HG02885 (cell line): ENCODE measurements around the gene PRR23E.

Source experiments
- ATAC-seq: cut with Tn5 transposase; IDR thresholded peaks from one replicate; pipeline ENCODE4 v1.9.1; 2021; ENCODE audit warnings: mild to moderate bottlenecking; ENCODE audit not compliant: unreplicated experiment, poor library complexity

Gene PRR23E

GRCh38 chr3:127207727-127208482 lies 15.0 kb downstream of the PRR23E start:
- no peak for ATAC-seq

- no peak for ATAC-seq
Observed at GRCh38 chr3:127208483-127209100, 15.7 kb downstream of the PRR23E start.

GRCh38 chr3:127209155-127209839 lies 16.4 kb downstream of the PRR23E start:
- no peak for ATAC-seq

GRCh38 chr3:127209840-127210653 lies 17.1 kb downstream of the PRR23E start:
- ATAC-seq = no peak

GRCh38 chr3:127210654-127210943 lies 17.7 kb downstream of the PRR23E start:
- ATAC-seq = no peak

- ATAC-seq = no peak
Observed at GRCh38 chr3:127211118-127212060, 18.5 kb downstream of the PRR23E start.

- ATAC-seq = no peak
Observed at GRCh38 chr3:127212231-127212630, 19.3 kb downstream of the PRR23E start.

- no peak for ATAC-seq
Observed at GRCh38 chr3:127212711-127213110, 19.8 kb downstream of the PRR23E start.

- no peak for ATAC-seq
Observed at GRCh38 chr3:127213381-127213918, 20.5 kb downstream of the PRR23E start.

GRCh38 chr3:127214975-127215374 lies 22.0 kb downstream of the PRR23E start:
- no peak for ATAC-seq

GRCh38 chr3:127215714-127216414 lies 22.9 kb downstream of the PRR23E start:
- ATAC-seq = no peak

GRCh38 chr3:127216415-127217261 lies 23.7 kb downstream of the PRR23E start:
- no peak for ATAC-seq

GRCh38 chr3:127217596-127218453 lies 24.9 kb downstream of the PRR23E start:
- ATAC-seq = no peak

- no peak for ATAC-seq
Observed at GRCh38 chr3:127218454-127218922, 25.6 kb downstream of the PRR23E start.

- ATAC-seq = no peak
Observed at GRCh38 chr3:127220497-127220896, 27.6 kb downstream of the PRR23E start.

- no peak for ATAC-seq
Observed at GRCh38 chr3:127221037-127221436, 28.1 kb downstream of the PRR23E start.

- ATAC-seq = no peak
Observed at GRCh38 chr3:127221446-127222035, 28.6 kb downstream of the PRR23E start.
